ENCODE results near the gene UTS2B. TPM values are rescaled to one million over a fixed set of nuclear protein-coding genes. Genes with fewer than 3 reads are reported as not detected.

Gene UTS2B
- total and polyA plus RNA-seq, 12 donors: 0.07 to 0.69 (median 0.43) TPM; not detected in 5

- WGBS, 4 donors: 91 to 93% (median 92%) methylated on average over 3 of the region's 3 CpGs
- Histone ChIP-seq H3K4me1 (replicated peaks in 1 of 2) (peaks cover 37 to 63% of the 10 kb centered on the region in 2 donors), H3K27me3 (no peaks in the 10 kb centered on the region), H3K9me3 (replicated peaks in 1 of 3) (no peaks in the 10 kb centered on the region), H3K27ac (no peak overlapping the region), H3K4me3 (no peak overlapping the region), H3K36me3 (replicated peaks in 1 of 2) (no peaks in the 10 kb centered on the region)
- TF ChIP-seq POLR2A (IDR thresholded peaks at IDR 0.05): no peak
- TF ChIP-seq CTCF (IDR thresholded peaks at IDR 0.05): no peak
- intact Hi-C loops (cut with DNase I): no loop called here
- DNase-seq: no peak
Measured at GRCh38 chr3:191333298-191333880, 3.1 kb upstream of the UTS2B start.

GRCh38 chr3:191331388-191331787 is 1.1 kb upstream of the UTS2B start:
- intact Hi-C loops (cut with DNase I): no loop called here
- Histone ChIP-seq H3K9me3 (replicated peaks in 1 of 3) (no peaks in the 10 kb centered on the region), H3K4me3 (peak overlapping the region in 2 of 4 donors; percentile 34 to 96), H3K4me1 (replicated peaks in 1 of 2) (peaks cover 24 to 54% of the 10 kb centered on the region in 2 donors), H3K36me3 (replicated peaks in 1 of 2) (no peaks in the 10 kb centered on the region), H3K27me3 (no peaks in the 10 kb centered on the region), H3K27ac (peak overlapping the region in 4 of 5 donors; percentile 90 to 97 (median 93))
- no peak for DNase-seq
- TF ChIP-seq POLR2A (IDR thresholded peaks at IDR 0.05) (no peak), CTCF (IDR thresholded peaks at IDR 0.05) (no peak)
- WGBS, 4 donors: 60 to 65% (median 63%) methylated on average over 3 of the region's 3 CpGs

GRCh38 chr3:191330530-191331048 is 263 bp upstream of the UTS2B start:
- intact Hi-C loops (cut with DNase I): no loop called here
- peak in 3 of 7 donors; percentile 10 to 27 (median 13) for DNase-seq
- WGBS, 4 donors: 20 to 23% (median 22%) methylated on average over 11 of the region's 11 CpGs
- no peak for TF ChIP-seq POLR2A (IDR thresholded peaks at IDR 0.05)
- peak overlapping the region in 3 of 4 donors; percentile 31 to 96 (median 34) for H3K4me3 ChIP-seq
- H3K36me3 ChIP-seq (replicated peaks in 1 of 2): no peaks in the 10 kb centered on the region
- peaks cover 24 to 54% of the 10 kb centered on the region in 2 donors for H3K4me1 ChIP-seq (replicated peaks in 1 of 2)
- H3K27ac ChIP-seq: peak overlapping the region; percentile 58 to 97 (median 92)
- H3K27me3 ChIP-seq: no peaks in the 10 kb centered on the region
- no peaks in the 10 kb centered on the region for H3K9me3 ChIP-seq (replicated peaks in 1 of 3)

GRCh38 chr3:191328962-191329653 is 1.2 kb downstream of the UTS2B start, which contains the start of gene CCDC50:
CCDC50 (plus strand) TSS chr3:191329394; CDS start chr3:191329675, 281 bp downstream.
- H3K4me1 ChIP-seq (replicated peaks in 1 of 2): peaks cover 24 to 45% of the 10 kb centered on the region in 2 donors
- peak within 1 kb of the TSS; percentile 31 to 96 (median 52) for H3K4me3 ChIP-seq
- 0 to 2% (median 0%) methylated on average over 3 to 63 of the region's 63 CpGs for WGBS, 4 donors
- no peaks in the 10 kb centered on the region for H3K9me3 ChIP-seq (replicated peaks in 1 of 3)
- H3K27me3 ChIP-seq: no peaks in the 10 kb centered on the region
- no peaks in the 10 kb centered on the region for H3K36me3 ChIP-seq (replicated peaks in 1 of 2)
- TF ChIP-seq CTCF (IDR thresholded peaks at IDR 0.05): peak in 1 of 6 experiments; percentile 20
- TF ChIP-seq POLR2A (IDR thresholded peaks at IDR 0.05): peak in 1 of 2 donors; percentile 80
- DNase-seq: peak; percentile 87 to 96 (median 94)
- peak within 1 kb of the TSS; percentile 58 to 97 (median 92) for H3K27ac ChIP-seq
- intact Hi-C loops (cut with DNase I): no loop called here
